Right atrium auricular region (tissue), 2 donors: Measurements from ENCODE around the gene HIPK4. TPM values are rescaled to one million over a fixed set of nuclear protein-coding genes. Genes with fewer than 3 reads are reported as not detected.

Experiments used
- DNase-seq: peaks from one replicate; pipeline ENCODE4 v3.0.0-alpha.2; 2019; ENCODE audit warnings: low spot score
- H3K27ac ChIP-seq, 2 donors: fragments of 200-600 bp; sonication (generic); 1 replicate in 1 of 2; 2 replicates in 1 of 2; pipeline ENCODE4 v1.5.1; 2016 to 2019
- H3K27me3 ChIP-seq, 2 donors: fragments of 200-600 bp; sonication (generic); one replicate each; pipeline versions ENCODE4 v1.5.1 to v1.6.0; 2017 to 2019
- H3K36me3 ChIP-seq: fragments of 200-600 bp; sonication (generic); one replicate; pipeline ENCODE4 v1.5.1; 2016
- H3K4me1 ChIP-seq, 2 donors: fragments of 200-600 bp; sonication (generic); one replicate each; pipeline versions ENCODE4 v1.5.1 to v1.6.0; 2017 to 2019
- H3K4me3 ChIP-seq, 2 donors: fragments of 200-600 bp; sonication (generic); 1 replicate in 1 of 2; 2 replicates in 1 of 2; pipeline ENCODE4 v1.5.1; 2017 to 2019; ENCODE audit warnings: mild to moderate bottlenecking in 1 of 2, moderate library complexity in 1 of 2
- H3K9me3 ChIP-seq, 2 donors: fragments of 200-600 bp; sonication (generic); one replicate each; pipeline ENCODE4 v1.5.1; 2019
- total RNA-seq, 2 donors: library from RNA; depleted of rRNA; stranded (reverse); fragments of >200 nt; gene quantifications; one replicate each; pipeline ENCODE4 v1.1.0, GENCODE V29; 2016
- TF ChIP-seq, protein P1 (sequence below), 2 donors: fragments of 200-600 bp; sonication (generic); IDR thresholded peaks; one replicate each; pipeline ENCODE4 v1.5.1; 2019; ENCODE audit warnings: antibody characterized with exemption in 2 of 2

The HIPK4 gene
- total RNA-seq, 2 donors from 2014 or later, result 1.0 TPM; not detected in 1

DNA sequence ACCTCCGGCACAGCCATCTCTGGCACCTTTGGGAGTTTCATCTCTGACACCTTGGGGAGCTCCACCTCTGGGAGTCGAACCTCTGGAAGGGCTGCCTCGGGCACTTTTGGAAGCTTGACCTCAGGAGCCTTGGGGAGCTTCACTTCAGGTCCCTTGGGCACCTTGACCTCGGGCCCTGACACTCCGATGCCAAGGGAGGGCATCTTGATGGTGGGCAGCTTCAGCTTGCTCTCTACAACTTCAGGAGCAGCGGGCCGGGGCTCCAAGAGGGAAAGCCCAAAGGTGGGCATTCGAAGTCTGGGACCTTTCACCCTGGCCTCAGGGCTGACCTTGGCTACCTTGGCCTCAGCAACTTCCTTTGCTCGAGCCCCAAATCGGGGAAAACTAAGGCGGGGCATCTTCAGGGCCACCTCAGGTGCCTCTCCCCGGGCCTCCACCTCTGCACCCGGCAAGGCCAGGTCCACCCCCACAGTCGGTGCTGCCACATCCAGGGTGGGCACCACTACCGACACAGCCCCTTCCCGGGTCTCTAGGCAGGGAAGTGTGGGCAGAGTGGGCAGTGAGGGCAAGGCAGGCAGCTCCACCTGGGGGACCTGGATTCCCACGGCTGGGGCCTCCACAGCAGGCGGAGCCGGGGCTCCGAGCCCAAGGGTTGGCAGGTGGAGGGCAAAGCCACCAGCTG is 7.0 kb upstream of the HIPK4 start:
- no peaks in the 10 kb centered on the region for H3K36me3 ChIP-seq
- DNase-seq, result no peak
- H3K4me1 ChIP-seq, result peaks cover 0 to 5% of the 10 kb centered on the region in 2 donors
- no peaks in the 10 kb centered on the region for H3K27me3 ChIP-seq
- no peak overlapping the region for H3K4me3 ChIP-seq
- TF ChIP-seq, protein P1, sequence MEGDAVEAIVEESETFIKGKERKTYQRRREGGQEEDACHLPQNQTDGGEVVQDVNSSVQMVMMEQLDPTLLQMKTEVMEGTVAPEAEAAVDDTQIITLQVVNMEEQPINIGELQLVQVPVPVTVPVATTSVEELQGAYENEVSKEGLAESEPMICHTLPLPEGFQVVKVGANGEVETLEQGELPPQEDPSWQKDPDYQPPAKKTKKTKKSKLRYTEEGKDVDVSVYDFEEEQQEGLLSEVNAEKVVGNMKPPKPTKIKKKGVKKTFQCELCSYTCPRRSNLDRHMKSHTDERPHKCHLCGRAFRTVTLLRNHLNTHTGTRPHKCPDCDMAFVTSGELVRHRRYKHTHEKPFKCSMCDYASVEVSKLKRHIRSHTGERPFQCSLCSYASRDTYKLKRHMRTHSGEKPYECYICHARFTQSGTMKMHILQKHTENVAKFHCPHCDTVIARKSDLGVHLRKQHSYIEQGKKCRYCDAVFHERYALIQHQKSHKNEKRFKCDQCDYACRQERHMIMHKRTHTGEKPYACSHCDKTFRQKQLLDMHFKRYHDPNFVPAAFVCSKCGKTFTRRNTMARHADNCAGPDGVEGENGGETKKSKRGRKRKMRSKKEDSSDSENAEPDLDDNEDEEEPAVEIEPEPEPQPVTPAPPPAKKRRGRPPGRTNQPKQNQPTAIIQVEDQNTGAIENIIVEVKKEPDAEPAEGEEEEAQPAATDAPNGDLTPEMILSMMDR (IDR thresholded peaks at IDR 0.05), result no peak
- no peak overlapping the region for H3K27ac ChIP-seq
- H3K9me3 ChIP-seq, result no peaks in the 10 kb centered on the region

DNA sequence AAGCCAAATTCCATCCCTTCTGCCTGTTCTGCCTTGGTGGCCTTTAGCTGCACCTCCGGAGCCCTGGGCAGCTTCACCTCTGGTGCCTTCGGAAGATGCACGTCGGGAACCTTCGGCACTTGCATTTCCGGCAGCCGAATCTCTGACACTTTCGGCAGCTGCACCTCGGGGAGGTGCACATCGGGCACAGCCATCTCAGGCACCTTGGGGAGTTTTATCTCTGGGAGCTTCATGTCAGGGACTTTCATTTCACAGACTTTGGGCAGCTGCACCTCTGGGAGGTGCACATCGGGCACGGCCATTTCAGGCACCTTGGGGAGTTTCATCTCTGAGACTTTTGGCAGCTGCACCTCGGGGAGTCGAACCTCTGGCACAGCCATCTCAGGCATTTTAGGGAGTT is 6.0 kb upstream of the HIPK4 start:
- no peak overlapping the region for H3K4me3 ChIP-seq
- no peak overlapping the region for H3K27ac ChIP-seq
- TF ChIP-seq, protein P1 (IDR thresholded peaks at IDR 0.05), result no peak
- H3K4me1 ChIP-seq, result peaks cover 0 to 5% of the 10 kb centered on the region in 2 donors
- H3K27me3 ChIP-seq, result no peaks in the 10 kb centered on the region
- no peaks in the 10 kb centered on the region for H3K36me3 ChIP-seq
- no peak for DNase-seq
- H3K9me3 ChIP-seq, result no peaks in the 10 kb centered on the region

DNA sequence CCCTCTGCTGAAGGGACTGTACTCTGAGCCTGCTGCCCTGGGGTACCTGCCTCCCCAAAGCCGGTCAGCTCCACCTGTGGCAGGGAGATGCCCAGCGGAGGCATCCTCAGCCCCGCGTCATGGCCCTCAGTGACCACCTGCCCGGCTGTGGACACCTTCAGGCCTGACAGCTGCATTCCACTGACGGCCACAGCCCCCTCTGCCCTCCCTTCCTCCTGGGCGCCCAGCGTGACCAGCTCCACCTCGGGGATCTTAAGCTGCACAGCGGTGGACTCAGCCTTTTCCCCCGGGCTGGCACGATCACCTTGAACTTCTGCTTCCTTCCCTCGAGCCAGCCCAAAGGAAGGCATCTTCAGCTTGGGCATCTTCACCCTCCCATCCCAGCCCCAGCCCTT is 4.8 kb upstream of the HIPK4 start:
- H3K4me3 ChIP-seq, result no peak overlapping the region
- no peaks in the 10 kb centered on the region for H3K36me3 ChIP-seq
- TF ChIP-seq, protein P1 (IDR thresholded peaks at IDR 0.05), result no peak
- no peak for DNase-seq
- no peaks in the 10 kb centered on the region for H3K9me3 ChIP-seq
- peaks cover 0 to 5% of the 10 kb centered on the region in 2 donors for H3K4me1 ChIP-seq
- no peak overlapping the region for H3K27ac ChIP-seq
- no peaks in the 10 kb centered on the region for H3K27me3 ChIP-seq

DNA sequence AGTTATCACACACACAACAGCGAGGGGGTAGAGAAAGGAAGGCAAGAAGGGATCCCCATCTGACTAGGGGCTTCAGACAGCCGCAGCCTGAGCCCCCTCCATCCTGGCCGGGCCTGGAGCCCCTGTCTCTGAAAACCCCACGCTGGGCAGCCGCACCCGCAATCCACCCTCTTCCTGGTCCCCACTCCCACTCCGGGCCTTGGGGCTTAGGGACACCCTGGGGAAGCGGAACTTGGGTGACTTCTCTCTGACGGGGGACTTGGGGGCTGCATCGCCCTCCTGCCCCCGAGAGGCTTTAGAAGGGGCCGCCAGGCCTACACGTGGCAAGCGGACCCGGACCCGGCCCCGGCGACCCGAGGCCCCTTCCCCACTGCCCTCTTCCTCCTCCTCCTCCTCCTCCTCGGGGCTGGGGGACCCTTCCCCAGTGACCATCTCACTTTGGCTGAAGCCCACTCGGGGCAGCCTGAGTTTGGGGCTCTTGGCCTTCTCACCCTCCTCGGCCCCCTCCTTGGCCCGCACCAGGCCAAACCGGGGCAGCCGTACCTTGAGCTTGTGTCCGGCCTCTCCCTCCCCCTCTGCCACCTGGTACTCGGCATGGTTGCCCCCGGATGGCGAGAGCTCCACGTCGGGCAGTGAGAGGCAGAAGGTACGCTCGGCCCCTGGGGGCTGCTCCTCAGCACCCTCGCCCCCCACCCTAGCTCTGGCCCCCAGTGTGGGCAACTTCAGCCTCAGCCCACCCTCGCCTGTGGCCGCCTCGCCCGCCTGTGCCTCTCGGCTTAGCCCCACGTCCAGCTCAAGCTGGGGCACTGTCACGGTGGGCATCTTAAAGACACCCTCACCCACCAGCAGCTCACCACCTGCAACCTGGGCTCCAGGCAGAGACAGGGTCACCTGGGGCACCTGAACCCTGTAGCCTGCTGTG is 4.2 kb upstream of the HIPK4 start:
- TF ChIP-seq, protein P1 (IDR thresholded peaks at IDR 0.05), result no peak
- DNase-seq, result no peak
- no peaks in the 10 kb centered on the region for H3K9me3 ChIP-seq
- no peak overlapping the region for H3K4me3 ChIP-seq
- H3K27ac ChIP-seq, result no peak overlapping the region
- H3K4me1 ChIP-seq, result peaks cover 0 to 5% of the 10 kb centered on the region in 2 donors
- no peaks in the 10 kb centered on the region for H3K27me3 ChIP-seq
- H3K36me3 ChIP-seq, result no peaks in the 10 kb centered on the region

DNA sequence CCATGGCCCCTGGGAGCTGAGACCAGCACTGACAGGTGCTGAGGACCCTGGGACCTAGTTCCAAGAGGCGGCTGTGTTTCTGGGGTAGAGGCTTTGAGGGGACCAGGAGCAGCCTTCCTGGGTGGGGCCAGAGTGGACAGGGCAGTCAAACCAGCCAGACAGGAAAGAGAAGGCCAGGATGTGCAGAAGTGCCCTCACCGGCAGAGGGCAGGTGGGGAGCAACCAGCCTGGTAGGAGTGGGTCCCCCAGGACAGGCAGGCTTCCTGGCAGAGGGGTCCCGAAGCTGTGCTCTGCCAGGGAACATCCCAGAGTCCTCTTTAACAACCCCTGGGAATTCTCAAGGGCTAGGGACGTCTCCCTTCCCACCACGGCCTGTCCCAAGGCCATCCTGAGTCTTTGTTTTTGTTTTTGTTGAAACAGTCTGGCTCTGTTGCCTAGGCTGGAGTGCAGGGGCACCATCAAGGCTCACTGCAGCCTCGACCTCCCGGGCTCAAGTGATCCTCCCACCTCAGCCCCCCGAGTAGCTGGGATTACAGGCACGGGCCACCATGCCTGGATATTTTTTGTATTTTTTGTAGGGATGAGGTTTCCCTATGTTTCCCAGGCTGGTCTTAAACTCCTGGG is 3.0 kb upstream of the HIPK4 start:
- DNase-seq, result no peak

More for the DNA sequence above, 3.0 kb upstream of the HIPK4 start:
- H3K36me3 ChIP-seq, result no peaks in the 10 kb centered on the region
- TF ChIP-seq, protein P1 (IDR thresholded peaks at IDR 0.05), result peak in 1 of 2 donors; percentile 48
- H3K4me1 ChIP-seq, result no peaks in the 10 kb centered on the region
- H3K4me3 ChIP-seq, result no peak overlapping the region
- H3K27ac ChIP-seq, result no peak overlapping the region
- H3K9me3 ChIP-seq, result no peaks in the 10 kb centered on the region
- no peaks in the 10 kb centered on the region for H3K27me3 ChIP-seq
